C4-2B (cell line): ENCODE measurements around the gene AFF4.

Source experiments
- ZFX ChIP-seq: fragments of 450-650 bp; IDR thresholded peaks from 2 replicates; pipeline ENCODE4 v1.6.1; 2017
- TF ChIP-seq, protein P1 (sequence below): fragments of 450-650 bp; conservative IDR thresholded peaks from 2 replicates; pipeline ENCODE4 v1.5.1; 2017; ENCODE audit warnings: mild to moderate bottlenecking

DNA sequence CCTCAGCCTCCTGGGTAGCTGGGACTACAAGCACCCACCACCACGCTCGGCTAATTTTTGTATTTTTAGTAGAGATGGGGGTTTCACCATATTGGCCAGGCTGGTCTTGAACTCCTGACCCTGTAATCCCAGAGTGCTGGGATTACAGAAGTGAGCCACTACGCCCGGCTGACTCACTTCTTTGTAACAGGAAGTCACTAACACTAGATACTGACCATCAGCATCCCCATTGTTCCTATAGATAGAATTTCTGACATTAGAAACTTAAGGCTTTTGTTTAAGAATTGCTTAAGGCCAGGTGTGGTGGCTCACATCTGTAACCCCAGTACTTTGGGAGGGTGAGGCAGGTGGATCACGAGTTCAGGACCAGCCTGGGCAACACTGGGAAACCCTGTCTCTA is 47.8 kb downstream of the AFF4 start:
- TF ChIP-seq, protein P1, sequence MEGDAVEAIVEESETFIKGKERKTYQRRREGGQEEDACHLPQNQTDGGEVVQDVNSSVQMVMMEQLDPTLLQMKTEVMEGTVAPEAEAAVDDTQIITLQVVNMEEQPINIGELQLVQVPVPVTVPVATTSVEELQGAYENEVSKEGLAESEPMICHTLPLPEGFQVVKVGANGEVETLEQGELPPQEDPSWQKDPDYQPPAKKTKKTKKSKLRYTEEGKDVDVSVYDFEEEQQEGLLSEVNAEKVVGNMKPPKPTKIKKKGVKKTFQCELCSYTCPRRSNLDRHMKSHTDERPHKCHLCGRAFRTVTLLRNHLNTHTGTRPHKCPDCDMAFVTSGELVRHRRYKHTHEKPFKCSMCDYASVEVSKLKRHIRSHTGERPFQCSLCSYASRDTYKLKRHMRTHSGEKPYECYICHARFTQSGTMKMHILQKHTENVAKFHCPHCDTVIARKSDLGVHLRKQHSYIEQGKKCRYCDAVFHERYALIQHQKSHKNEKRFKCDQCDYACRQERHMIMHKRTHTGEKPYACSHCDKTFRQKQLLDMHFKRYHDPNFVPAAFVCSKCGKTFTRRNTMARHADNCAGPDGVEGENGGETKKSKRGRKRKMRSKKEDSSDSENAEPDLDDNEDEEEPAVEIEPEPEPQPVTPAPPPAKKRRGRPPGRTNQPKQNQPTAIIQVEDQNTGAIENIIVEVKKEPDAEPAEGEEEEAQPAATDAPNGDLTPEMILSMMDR: no peak
- TF ChIP-seq ZFX: no peak
